ENCODE data around the gene KRTDAP.

Gene KRTDAP

DNA sequence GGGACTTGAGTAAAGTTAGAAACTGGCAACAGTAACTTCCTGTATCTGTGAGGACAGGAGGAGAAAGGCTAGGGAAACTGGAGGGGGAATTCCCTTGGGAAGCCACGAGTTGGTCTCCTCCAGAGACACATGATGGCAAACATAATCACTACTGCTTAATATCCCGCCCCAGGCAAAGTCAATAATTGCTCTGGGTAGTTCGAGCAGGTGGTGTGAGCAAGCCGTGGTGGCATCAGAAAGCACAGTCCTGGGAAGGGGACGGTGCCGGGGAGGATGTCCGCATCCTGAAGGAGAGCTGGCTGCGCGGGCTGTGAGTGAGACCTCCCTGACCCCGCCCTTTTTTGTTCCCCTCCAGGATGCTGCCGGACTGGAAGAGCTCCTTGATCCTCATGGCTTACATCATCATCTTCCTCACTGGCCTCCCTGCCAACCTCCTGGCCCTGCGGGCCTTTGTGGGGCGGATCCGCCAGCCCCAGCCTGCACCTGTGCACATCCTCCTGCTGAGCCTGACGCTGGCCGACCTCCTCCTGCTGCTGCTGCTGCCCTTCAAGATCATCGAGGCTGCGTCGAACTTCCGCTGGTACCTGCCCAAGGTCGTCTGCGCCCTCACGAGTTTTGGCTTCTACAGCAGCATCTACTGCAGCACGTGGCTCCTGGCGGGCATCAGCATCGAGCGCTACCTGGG, 40.8 kb downstream of the KRTDAP start:
- no peak for DNase-seq

DNA sequence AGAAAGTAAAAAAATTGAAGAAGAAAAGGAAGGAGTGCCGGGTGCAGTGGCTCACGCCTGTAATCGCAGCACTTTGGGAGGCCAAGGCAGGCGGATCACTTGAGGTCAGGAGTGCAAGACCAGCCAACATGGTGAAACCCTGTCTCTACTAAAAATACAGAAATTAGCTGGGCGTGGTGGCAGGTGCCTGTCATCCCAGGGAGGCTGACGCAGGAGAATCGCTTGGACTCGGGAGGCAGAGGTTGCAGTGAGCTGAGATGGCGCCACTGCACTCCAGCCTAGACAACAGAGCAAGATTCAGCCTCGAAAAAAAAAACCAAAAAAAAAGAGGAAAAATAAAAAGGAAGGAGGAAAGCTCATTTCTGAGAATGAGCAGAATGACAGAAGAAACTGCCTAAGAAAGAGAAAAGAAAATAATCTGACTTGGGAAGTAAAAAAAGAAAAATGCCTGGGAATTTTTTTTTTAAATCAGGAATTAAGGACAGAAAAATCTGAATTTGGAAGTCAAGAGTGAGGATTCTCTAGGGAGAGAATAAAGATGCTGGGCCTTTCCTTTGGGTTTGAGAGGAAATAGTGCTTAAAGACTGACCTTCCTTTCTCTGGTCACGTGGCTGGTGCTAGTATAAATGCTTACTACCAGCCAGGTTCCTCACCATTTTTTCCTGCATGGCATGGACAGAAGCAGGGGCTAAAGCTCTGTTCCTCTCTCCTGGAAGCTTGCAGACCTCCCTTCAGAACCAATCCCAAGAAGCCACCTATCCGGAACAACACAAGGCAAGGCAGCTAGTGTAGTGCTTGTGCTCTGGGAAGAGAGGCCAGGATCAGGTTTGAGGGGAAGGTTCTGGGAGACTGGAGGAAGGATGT, 42.4 kb downstream of the KRTDAP start, which contains the start of gene FFAR2:
TSS of gene FFAR2 (plus strand) at position 652 of the 864 bp plus-strand sequence. CDS start 1,458 bp downstream, outside the sequence.
- no peak for DNase-seq

GRCh38 chr19:35445826-35446593, 44.3 kb downstream of the KRTDAP start:
- no peak for DNase-seq

DNA sequence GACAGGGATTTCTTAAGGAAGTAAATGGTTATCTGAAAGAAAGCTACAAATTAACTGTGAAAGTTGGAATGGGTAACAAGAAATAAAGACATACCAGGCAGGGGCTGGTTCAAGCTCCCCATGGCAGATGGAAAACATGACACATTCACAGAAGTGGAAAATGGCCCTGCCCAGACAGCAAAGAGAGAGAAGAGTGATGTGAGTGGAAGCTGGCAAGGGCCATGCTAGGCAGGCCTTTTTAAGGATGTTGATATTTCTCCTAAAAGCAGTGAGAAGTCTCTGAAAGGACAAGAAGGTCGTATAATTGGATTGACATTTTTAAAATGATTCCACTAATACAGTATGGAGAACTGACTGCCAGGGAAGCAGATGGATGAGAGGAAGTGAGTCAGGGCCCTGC, 45.5 kb downstream of the KRTDAP start:
- no peak for DNase-seq

DNA sequence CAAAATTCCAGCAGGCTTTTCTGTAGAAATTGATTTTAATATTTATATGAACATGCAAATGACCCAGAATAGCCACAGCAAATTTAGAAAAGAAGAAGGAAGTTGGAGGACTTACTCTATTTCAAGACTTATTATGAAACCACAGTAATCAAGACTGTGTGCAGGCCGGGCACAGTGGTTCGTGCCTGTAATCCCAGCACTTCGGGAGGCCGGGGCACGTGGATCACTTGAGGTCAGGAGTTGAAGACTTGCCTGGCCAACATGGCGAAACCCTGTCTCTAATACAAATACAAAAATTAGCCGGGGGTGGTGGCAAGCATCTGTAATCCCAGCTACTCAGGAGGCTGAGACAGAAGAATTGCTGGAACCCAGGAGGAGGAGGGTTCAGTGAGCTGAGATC, 48.2 kb downstream of the KRTDAP start:
- DNase-seq: no peak

DNA sequence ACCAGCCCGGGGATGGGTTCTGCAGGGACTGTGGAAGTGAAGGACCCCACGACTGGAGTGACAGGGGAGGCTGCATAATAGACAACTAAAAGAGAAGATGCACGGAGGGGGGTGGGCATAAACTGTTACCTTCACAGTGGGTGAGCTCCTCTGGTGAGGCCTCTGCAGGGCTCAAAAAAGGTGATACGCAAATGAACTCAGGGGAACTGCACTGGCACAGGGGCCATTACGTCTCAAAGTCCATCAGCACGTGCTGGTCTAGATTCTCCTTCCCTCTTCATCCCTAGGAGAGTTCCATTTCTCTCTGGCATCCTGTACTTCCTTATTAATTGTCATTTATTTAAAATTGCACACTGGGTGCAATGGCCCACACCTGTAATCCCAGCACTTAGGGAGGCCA, 50.3 kb downstream of the KRTDAP start:
- DNase-seq: no peak

DNA sequence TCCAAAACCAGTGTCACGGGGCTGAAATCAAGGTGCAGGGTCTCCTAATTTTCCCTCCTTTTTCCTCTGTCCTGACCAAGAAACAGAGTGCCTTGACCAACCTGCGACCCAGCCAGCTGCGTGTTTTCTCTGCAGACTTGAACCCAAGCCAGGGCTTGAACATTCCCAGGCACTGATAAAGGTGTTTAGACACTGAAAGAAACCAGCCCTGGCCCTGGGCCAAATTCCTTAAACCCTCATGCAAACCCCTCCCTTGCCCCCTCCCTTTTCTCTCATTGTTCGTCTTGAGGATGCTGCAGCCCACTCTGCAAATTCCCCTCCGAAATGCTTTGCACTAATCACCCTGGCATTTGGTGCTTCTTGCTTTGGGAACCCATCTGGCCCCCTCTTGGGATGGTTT, 51.7 kb downstream of the KRTDAP start:
- no peak for DNase-seq

DNA sequence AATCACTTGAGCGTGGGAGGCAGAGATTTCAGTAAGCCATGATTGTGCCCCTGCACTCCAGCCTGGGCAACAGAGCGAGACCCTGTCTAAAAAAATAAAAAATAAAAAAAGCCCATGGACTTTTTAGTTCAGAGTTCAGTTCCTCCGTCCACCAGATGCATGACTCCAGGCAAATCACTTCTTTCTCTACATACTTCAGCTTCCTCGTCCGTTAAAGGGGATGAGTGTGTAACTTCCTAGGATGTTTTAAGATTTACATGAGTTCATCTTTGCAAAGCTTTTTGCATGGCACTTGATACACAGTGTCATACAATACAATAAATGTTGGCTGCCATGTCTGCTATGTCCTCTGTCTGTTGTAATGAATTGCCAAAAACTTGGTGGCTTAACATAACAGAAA, 52.2 kb downstream of the KRTDAP start:
- no peak for DNase-seq

GRCh38 chr19:35437406-35437951, 52.8 kb downstream of the KRTDAP start:
- no peak for DNase-seq

Measured in hematopoietic multipotent progenitor cell treated with erythropoietin and hydrocortisone succinate and interleukin-3 and kit ligand, for 8 days (in vitro differentiated cells).